Neuron (in vitro differentiated cells): ENCODE results near the gene CDC27.
"Not testable (repeated sequence)": the region's sequence is repeated elsewhere in the genome, so short reads cannot be mapped to it uniquely, and the experiment has no call there.

Experiments
- H2AFZ ChIP-seq: one replicate; pipeline ENCODE4 v1.6.1; 2013; ENCODE audit warnings: low read depth, mild to moderate bottlenecking, inconsistent platforms, low read length, moderate library complexity
- H3K27me3 ChIP-seq: one replicate; pipeline ENCODE4 v1.6.1; 2013; ENCODE audit warnings: low read length; ENCODE audit not compliant: insufficient read depth
- H3K36me3 ChIP-seq: one replicate; pipeline ENCODE4 v1.6.1; 2013; ENCODE audit warnings: low read length; ENCODE audit not compliant: insufficient read depth
- H3K4me1 ChIP-seq: one replicate; pipeline ENCODE4 v1.6.1; 2013; ENCODE audit warnings: low read length; ENCODE audit not compliant: insufficient read depth
- H3K4me3 ChIP-seq: 2 replicates; pipeline ENCODE4 v1.5.1; 2013; ENCODE audit warnings: mild to moderate bottlenecking, low read length, moderate library complexity
- H3K9me3 ChIP-seq: one replicate; pipeline ENCODE4 v1.6.1; 2013; ENCODE audit warnings: low read length

CDC27 gene

DNA sequence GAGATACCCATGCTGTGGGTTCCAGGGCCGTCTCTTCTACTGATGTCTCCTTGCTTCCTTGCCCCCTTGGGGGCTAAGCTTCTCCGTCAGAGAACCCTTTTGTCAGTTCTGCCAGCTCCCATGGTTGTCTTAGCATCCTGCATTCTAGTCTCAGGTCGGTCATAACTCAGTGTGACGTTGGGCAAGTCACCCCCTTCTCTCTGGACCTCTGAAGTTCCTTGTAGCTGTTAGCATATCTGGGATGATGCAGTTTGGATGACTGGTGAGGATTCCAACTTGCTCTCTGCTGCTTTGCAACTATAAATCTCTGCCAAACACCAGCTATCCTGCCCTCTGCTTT, 11.2 kb upstream of the CDC27 start:
- Histone ChIP-seq H3K4me3 (no peak overlapping the region), H3K36me3 (no peaks in the 10 kb centered on the region), H2AFZ (no peak overlapping the region), H3K9me3 (peaks cover 2% of the 10 kb centered on the region), H3K4me1 (no peaks in the 10 kb centered on the region), H3K27me3 (no peaks in the 10 kb centered on the region)

DNA sequence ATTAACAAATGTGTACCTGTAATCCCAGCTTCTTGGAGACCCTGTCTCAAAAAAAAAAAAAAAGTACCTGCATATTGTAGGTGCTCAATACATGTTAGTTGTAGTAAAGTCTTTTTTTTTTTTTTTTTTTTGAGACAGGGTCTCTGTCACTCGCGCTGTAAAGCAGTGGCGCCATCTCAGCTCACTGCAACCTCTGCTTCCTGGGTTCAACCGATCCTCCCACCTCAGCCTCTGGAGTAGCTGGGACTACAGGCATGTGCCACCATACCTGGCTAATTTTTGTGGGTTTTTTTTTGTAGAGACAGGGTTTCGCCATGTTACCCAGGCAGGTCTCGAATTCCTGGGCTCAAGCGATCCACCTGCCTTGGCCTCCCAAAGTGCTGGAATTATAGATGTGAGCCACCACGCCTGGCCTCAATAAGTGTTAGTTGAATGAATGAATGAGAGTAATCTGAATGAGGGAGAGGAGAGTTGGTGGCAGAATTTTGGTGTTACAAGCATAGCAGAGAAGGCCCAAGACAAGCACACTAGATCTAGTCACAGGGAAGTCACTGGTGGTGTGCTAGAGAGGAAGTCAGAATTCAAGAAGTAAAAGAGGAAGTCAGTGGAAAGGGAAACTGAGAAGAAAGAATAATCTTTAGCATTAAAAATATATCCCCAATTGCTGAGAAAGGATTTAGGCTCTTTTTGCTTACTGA, 10.7 kb upstream of the CDC27 start:
- H3K36me3 ChIP-seq = no peaks in the 10 kb centered on the region
- no peak overlapping the region for H3K4me3 ChIP-seq
- peaks cover 2% of the 10 kb centered on the region for H3K9me3 ChIP-seq
- no peaks in the 10 kb centered on the region for H3K4me1 ChIP-seq
- no peaks in the 10 kb centered on the region for H3K27me3 ChIP-seq
- H2AFZ ChIP-seq = no peak overlapping the region

DNA sequence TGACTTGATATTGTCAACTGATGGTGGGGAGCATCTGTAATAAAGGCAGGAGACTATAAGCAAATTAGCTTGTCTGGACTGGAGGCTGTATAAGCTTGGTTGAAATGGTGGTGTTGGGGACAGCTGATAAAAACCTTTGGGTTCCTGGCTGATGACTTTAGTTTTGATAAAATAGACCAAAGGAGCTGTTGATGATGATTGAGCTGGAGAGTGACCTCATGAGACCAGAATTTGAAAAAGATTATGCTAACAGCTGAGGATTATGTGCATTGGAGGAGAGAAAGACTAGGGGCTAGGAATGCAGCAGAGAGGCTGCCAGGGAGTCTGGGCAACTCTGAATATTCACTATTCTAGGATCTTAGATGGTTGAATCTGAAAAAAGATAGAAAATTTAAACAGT, 8.7 kb upstream of the CDC27 start:
- no peaks in the 10 kb centered on the region for H3K27me3 ChIP-seq
- no peaks in the 10 kb centered on the region for H3K9me3 ChIP-seq
- no peaks in the 10 kb centered on the region for H3K36me3 ChIP-seq
- H2AFZ ChIP-seq = no peak overlapping the region
- H3K4me3 ChIP-seq = no peak overlapping the region
- no peaks in the 10 kb centered on the region for H3K4me1 ChIP-seq

DNA sequence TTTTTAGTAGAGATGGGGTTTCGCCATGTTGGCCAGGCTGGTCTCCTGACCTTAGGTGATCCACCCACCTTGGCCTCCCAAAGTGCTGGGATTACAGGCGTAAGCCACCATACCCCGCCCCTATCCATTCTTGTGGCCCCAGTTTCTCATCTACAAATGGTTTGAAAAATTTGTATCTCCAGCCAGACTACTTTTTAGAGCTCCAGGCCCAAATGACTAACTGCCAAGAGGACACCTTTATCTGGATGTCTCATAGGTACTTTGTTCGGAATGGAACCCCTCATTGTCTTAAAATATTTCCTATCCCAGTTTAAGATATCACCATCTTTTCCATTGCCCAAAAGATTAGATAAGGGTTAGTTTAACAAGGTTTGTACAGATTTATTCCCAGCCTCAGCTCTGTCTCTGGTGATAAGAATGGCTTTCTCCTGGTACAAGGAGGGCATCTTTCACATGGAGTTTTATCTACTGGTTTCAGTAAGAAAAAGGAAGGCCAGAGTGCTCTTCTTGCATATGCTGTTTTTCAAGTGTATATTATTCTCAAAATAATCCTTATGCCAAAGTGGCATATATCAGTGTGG, 4.9 kb upstream of the CDC27 start:
- no peaks in the 10 kb centered on the region for H3K9me3 ChIP-seq
- peaks cover 5% of the 10 kb centered on the region for H3K4me1 ChIP-seq
- no peak overlapping the region for H2AFZ ChIP-seq
- no peaks in the 10 kb centered on the region for H3K27me3 ChIP-seq
- no peak overlapping the region for H3K4me3 ChIP-seq
- no peaks in the 10 kb centered on the region for H3K36me3 ChIP-seq

DNA sequence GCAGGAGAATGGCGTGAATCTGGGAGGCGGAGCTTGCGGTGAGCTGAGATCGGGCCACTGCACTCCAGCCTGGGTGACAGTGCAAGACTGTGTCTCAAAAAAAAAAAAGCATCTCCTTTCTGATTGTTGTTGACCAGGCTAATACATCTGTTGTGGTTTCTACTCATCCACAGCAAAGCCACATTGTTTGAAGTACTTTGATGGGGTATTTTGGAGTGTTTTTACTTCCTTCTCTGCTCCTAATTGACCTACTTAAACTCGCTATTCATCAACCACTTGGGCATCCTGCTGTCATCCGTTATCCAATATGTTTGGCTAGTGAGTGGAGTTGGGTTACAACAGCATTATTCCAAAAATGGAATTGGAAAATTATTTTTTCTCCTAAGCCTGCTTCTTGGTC, 3.5 kb upstream of the CDC27 start:
- no peaks in the 10 kb centered on the region for H3K27me3 ChIP-seq
- no peaks in the 10 kb centered on the region for H3K9me3 ChIP-seq
- H3K4me3 ChIP-seq = no peak overlapping the region
- no peak overlapping the region for H2AFZ ChIP-seq
- H3K4me1 ChIP-seq = peaks cover 11% of the 10 kb centered on the region
- no peaks in the 10 kb centered on the region for H3K36me3 ChIP-seq

DNA sequence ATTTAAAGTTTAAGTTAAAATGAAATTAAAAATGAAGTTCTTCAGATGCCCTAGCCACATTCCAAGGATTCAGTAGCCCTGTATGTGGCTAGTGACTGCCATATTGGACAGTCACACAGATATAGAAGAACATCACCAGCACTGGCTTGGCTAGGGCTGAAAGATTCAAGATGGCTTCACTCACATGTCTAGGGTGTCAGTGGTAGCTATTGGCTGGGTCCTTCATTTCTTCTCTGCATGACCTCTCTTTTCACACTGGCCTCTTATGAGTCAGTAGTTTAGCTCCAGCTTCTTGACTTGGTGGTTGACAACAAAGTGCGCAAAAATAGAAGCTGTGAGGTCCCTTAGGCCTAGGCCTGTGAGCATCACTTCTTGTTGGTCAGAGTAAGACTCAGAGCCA, 1.7 kb upstream of the CDC27 start:
- Histone ChIP-seq H2AFZ (no peak overlapping the region), H3K9me3 (no peaks in the 10 kb centered on the region), H3K27me3 (no peaks in the 10 kb centered on the region), H3K4me1 (peaks cover 11% of the 10 kb centered on the region), H3K36me3 (no peaks in the 10 kb centered on the region), H3K4me3 (no peak overlapping the region)

DNA sequence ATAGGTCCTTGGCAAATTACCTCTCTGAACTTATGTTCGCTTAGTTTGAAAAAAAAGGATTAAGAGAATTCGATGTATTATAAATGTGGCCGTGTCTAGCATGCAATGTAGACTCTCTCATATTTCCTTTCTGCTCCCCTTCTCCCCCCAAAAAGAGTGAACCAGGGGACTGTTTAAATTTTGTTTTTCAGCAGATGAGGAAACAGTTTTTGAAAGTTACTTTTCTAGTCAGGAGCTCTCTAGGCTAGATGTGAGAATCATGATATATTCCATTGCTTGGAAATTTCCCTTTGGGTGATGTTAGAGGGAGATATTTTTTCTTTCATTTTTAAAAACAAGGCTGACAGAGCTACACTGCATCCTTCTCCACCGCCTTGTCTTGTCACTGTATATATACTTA, 1.1 kb upstream of the CDC27 start:
- no peaks in the 10 kb centered on the region for H3K9me3 ChIP-seq
- H3K36me3 ChIP-seq = no peaks in the 10 kb centered on the region
- H3K4me3 ChIP-seq = no peak overlapping the region
- peaks cover 11% of the 10 kb centered on the region for H3K4me1 ChIP-seq
- no peaks in the 10 kb centered on the region for H3K27me3 ChIP-seq
- H2AFZ ChIP-seq = no peak overlapping the region

DNA sequence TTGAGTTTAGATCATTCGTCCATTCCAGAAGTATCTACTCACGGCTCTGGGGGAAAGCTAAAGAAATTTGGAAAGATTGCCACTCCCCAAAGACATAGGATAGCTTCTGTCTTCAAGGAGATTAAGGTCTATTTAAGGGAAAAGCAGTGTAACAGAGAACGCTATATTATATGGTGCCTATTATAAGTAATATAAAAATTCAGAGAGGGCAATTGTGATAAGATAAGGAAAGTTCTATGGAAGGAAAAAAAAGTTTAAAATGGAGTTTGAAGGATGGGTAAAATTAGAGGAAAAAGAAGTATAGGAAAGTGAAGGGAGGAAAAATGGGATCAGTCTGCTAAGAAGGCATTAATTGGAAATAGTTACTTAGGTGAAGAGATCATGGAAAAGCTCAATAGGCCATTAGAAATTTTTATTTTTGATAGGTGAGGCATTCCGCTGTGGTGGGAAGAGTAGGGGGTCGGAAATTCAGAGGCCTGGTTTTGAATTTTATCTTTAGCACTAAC, 690 bp upstream of the CDC27 start:
- H2AFZ ChIP-seq = peak overlapping the region; percentile 64
- H3K27me3 ChIP-seq = no peaks in the 10 kb centered on the region
- H3K36me3 ChIP-seq = no peaks in the 10 kb centered on the region
- peaks cover 11% of the 10 kb centered on the region for H3K4me1 ChIP-seq
- no peaks in the 10 kb centered on the region for H3K9me3 ChIP-seq
- peak overlapping the region; percentile 67 for H3K4me3 ChIP-seq

DNA sequence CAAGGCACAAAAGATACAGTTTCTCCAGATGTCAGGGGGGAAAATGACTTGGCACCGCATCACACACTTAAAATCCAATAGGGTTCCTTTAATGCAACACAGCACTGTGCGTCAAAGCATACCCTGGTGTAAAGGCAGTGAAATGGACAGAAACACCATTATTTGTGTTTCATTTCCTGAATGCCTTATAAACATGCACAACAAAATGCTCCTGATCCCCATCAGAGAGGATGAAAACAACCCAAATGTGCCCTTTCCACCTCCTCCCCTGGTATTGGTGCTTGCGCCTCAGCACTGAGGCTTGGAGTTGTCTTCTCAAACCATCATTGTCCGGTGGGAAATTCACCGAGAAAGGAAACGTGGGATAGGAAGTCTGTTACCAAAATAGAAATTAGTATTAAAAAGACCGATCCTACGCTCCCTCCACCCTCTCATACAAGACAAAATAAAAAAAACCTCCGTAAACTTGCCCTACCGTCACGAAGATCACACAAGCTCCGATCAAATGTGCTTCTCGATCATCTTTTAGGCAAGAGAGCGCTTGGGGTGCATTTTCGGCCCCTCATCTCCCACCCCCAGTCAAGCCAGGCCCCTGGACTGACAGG, 722 bp downstream of the CDC27 start:
- peaks cover 11% of the 10 kb centered on the region for H3K4me1 ChIP-seq
- no peaks in the 10 kb centered on the region for H3K36me3 ChIP-seq
- H3K9me3 ChIP-seq = no peaks in the 10 kb centered on the region
- H3K27me3 ChIP-seq = no peaks in the 10 kb centered on the region
- peak overlapping the region; percentile 67 for H2AFZ ChIP-seq
- peak overlapping the region; percentile 67 for H3K4me3 ChIP-seq

DNA sequence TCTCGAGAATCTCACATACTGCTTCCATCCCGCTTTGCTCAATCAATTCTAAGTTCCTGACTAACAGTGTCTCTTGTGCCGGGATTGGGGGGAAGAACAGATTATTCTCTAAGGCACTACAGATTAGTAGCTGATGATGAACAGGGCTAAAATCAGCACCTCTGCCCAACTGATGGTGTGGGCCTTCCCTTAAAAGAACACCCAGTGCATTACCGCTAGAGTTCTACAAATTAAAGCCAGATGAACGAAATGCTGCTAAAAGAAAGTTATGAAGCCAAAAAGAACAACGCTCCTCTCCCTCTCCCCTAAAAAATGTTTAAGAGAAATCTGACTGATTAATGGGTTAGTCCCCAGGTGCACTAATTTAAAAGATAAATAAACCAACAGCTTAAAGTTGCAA, 4.4 kb downstream of the CDC27 start:
- H3K36me3 ChIP-seq = peaks cover 17% of the 10 kb centered on the region
- no peaks in the 10 kb centered on the region for H3K27me3 ChIP-seq
- H3K9me3 ChIP-seq = no peaks in the 10 kb centered on the region
- peaks cover 8% of the 10 kb centered on the region for H3K4me1 ChIP-seq
- H3K4me3 ChIP-seq = no peak overlapping the region
- H2AFZ ChIP-seq = no peak overlapping the region

DNA sequence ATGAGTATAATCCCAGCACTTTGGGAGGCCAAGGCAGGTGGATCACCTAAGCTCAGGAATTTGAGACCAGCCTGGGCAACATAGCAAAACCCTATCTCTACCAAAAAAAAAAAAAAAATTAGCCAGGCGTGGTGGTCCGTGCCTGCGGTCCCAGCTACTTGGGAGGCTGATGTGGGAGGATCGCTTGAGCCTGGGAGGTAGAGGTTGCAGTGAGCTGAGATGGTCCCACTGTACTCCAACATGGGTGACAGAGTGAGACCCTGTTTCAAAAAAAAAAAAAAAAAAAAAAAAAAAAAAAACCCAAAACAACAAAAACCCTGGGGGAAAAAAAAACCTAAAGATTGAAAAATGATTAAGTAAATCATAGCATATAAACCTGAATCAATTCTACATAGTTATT, 8.1 kb downstream of the CDC27 start:
- not testable (repeated sequence) for H3K9me3 ChIP-seq, H3K4me3 ChIP-seq, H2AFZ ChIP-seq, H3K27me3 ChIP-seq, H3K4me1 ChIP-seq
- H3K36me3 ChIP-seq = peaks cover 35% of the 10 kb centered on the region

DNA sequence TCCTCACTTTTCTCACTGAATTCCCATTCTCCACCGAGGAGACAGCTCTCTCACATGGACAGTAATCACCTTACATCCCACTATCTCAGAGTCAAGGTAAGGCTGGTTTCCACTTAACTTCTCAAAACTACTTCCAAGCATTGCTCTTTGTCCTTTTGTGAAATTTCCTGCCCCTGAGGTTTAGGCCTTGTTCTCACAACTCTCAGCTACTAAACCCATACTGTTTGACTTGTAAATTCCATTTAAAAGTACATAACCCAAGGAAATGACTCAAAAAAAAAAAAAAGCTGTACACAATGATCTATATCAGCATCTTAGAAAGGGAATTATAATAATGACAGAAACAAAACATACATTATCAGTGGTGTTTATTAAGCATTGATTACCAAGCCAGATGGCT, 8.8 kb downstream of the CDC27 start:
- Histone ChIP-seq H3K9me3 (no peaks in the 10 kb centered on the region), H3K36me3 (peaks cover 38% of the 10 kb centered on the region), H3K4me1 (no peaks in the 10 kb centered on the region), H2AFZ (no peak overlapping the region), H3K4me3 (no peak overlapping the region), H3K27me3 (no peaks in the 10 kb centered on the region)

DNA sequence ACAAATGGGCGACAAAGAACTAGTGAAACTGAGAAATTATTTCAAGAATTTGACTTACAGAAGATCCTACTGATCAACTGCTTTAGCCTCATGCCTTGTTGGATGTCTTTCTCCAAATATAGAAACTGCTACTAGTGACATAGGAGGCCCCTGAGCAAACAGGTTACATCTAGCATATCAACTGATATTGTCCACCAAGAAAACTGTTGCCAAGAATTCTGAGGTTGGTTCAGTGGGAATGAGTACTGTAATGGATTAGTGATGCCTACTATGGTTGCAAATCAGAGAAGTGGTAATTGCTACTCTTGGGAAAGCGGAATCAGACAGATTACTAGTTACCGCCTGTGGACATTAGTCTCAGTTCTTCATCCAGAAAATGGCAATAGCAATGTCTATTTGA, 10.0 kb downstream of the CDC27 start:
- Histone ChIP-seq H3K36me3 (peaks cover 40% of the 10 kb centered on the region), H3K4me3 (no peak overlapping the region), H3K4me1 (no peaks in the 10 kb centered on the region), H2AFZ (no peak overlapping the region), H3K27me3 (no peaks in the 10 kb centered on the region), H3K9me3 (no peaks in the 10 kb centered on the region)
